Measurements from ENCODE around the gene ADGRL4.

- TF ChIP-seq CTCF (IDR thresholded peaks at IDR 0.05) (no peak), POLR2A (IDR thresholded peaks at IDR 0.05) (no peak)
Measured at GRCh38 chr1:78972723-78973122, 33.8 kb downstream of the ADGRL4 start.

Data from thyroid gland (tissue), 4 donors.